Left ventricle myocardium superior (tissue), 1 donor: ENCODE measurements around the gene GINS2. TPM values are rescaled to one million over a fixed set of nuclear protein-coding genes. Genes with fewer than 3 reads are reported as not detected.

Source experiments
- ATAC-seq: fragments of 200-7000 bp; cut with Tn5 transposase; one replicate; pipeline ENCODE4 v1.9.1; 2020; ENCODE audit warnings: mild to moderate bottlenecking, moderate library complexity
- DNase-seq: peaks from one replicate; pipeline ENCODE4 v3.0.0-alpha.2; 2020
- intact Hi-C: fragments of 100-400 bp; cut with micrococcal nuclease; formaldehyde crosslinking; loops from one replicate; pipeline ENCODE4 v1.11.0; 2022
- total RNA-seq: library from RNA; stranded (reverse); fragmentation: NEBNext Ultra II Directional; extraction: Animal tissue kit (Norgen Biotek cat#: 25700); gene quantifications from one replicate; pipeline ENCODE4 v1.2.1, GENCODE V29; 2021
- donor health status: DM: no; HTN: yes; CAD: no; lungs with severe emphysema.

The GINS2 gene
- total RNA-seq, 1 donor from 2014 or later, result 0.42 TPM

DNA sequence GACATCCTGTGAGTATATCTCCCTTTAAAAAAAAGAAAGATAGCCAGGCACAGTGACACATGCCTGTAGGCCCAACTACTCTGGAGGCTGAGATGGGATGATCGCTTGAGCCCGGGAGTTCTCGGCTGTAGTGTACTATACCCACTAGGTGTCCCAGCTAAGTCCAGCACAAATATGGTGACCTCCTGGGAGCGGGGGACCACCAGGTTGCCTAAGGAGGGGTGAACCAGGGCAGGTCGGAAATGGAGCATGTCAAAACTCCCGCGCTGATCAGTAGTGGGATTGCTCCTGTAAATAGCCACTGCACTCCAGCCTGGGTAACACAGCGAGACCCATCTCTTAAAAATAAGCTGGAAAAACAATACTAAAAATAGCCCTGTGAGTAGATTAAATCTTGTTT is 29.4 kb downstream of the GINS2 start:
- DNase-seq (no peak), ATAC-seq (peak; percentile 25)
- intact Hi-C loops, result no loop called here

- DNase-seq (no peak), ATAC-seq (no peak)
- intact Hi-C loops, result no loop called here
Observed at GRCh38 chr16:85658504-85659326, 30.0 kb downstream of the GINS2 start.

DNA sequence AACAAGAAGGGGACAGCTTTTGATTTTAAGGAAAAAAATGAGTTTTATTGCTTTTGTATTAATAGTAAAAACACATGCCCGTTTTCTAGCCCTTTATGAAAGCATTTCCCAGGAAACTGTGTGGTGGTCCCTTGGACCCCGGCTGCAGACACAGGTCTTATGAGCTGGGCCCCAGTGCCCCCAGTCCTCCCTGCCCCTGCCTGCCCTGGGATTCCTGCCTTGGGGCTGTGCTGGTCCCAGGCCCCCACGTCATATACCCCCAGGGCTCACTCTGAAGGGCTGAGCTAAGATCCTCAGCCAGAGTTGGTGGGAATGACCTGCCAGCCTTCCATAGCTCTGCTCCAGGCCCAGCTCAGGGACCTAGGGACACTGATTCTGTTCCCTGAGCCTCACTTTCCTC is 30.8 kb downstream of the GINS2 start:
- intact Hi-C loops, result no loop called here
- DNase-seq (no peak), ATAC-seq (no peak)

- intact Hi-C loops, result no loop called here
- no peak for ATAC-seq
- DNase-seq, result peak; percentile 17
Observed at GRCh38 chr16:85657267-85657650, 31.5 kb downstream of the GINS2 start.

- intact Hi-C loops, result no loop called here
- ATAC-seq (no peak), DNase-seq (peak; percentile 15)
Observed at GRCh38 chr16:85656351-85657266, 32.1 kb downstream of the GINS2 start.

DNA sequence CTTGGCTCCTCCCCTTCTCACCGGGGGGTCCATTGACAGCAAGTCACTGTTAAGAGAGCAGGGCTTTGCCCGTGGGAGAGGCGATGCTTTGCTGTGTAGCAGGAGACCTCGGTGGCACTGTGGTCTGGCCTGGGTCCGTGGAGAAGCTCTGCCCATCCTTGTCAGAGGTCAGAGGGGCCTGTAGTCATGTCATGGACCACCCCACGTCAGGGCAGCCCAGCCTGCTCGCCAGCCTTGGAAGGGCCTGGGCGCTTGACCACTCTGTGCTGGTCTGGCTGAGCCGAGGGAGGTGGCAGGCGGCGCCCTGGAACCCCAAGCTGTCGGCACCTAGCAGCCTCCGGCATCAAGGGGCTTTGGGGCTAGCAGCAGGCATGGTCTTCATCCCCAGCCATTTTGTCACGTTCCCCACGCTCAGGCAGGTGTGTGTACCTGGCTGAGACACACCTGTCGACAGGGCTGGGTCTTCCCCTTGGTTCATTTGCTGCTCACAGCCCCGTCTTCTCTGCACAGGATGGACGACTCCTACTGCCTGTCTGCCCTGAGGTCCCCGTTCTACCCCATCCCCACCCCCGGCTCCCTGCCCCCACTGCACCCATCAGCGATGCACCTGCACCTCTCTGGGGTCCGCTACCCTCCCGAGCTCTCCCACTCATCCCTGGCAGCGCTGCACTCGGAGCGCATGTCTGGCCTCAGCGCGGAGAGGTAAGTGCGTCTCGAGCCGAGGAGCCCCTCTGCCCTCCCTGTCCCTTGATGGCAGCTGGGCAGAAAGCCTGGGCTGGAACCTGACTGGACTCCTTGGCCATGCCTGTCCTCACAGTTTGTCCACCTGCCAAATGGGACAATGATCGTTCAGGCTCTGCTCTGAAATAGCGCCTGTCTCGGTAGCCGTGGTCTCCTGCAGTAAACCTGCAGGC is 33.3 kb downstream of the GINS2 start:
- intact Hi-C loops, result no loop called here
- DNase-seq (peak; percentile 26), ATAC-seq (no peak)

DNA sequence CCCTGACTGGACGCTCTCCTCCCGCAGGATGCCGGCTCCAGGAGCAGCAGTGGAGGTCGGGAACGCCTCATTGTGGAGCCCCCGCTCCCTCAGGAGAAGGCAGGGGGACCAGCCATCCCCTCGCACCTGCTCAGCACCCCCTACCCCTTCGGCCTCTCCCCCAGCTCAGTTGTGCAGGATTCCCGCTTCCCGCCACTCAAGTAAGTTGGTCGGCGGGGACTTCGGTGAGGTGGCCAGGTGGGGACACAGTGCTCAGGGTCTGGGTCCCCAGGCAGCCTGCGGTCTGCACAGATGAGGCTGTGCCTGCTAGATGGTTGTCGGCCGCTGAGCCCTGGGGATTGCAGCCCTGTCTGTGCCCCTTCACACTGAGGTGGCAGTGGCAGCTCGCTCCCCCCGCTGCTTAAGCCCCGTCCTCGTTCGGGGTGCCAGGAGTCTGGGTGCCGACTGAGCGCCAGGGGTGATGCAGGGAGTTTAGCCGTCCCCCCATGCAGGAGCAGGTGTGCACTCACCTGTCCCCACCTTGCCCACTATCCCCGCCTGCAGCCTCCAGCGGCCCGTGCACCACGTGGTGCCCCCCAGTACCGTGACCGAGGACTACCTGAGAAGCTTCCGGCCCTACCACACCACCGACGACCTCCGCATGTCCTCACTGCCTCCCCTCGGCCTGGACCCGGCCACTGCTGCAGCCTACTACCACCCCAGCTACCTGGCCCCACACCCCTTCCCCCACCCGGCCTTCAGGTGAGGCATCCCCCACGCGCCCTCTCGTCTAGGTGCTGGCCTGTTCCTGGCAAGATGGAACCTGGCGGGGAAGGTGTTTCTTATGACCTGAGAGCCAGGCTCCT is 34.3 kb downstream of the GINS2 start:
- intact Hi-C loops, result no loop called here
- ATAC-seq, result no peak
- peak; percentile 26 for DNase-seq

- intact Hi-C loops, result no loop called here
- peak; percentile 32 for DNase-seq
- no peak for ATAC-seq
Observed at GRCh38 chr16:85653290-85653891, 35.4 kb downstream of the GINS2 start.

DNA sequence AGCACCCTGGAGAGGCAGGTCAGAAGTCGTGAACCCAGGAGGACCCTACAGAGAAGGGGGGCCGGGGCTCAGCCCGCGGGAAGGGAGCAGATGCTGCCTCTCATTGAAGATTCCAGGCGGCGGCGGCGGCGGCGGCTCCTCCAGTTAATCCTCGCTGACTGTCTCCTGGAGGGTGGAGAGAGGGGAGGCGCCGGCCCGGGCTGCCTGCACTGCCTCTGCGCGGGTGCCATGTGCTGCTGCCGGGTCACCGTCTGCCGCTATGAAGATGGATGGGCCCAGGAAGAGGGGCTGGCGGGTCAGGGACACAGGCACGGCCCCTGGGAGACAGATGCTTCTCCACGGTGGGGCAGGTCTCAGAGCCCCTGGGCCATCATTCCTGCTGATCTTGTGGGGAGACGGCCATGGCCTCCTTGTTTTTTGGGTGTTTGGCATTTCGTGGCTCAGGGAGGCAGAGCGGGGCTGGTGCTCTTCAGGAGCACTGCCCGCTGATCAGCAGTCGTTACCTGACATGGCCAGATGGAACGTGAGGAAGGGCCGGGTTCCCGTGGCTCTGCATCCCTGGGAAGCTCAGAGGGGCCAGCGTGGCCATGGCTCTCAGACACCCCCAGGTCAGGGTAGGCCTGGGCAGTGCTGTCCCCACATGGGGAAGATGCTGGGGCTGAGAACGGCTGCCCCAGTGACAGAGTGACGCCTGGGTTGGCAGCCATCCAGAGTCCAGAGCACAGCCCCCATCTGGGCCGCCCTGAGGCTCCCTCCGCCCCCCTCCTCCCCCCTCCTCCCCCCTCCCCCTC is 36.1 kb downstream of the GINS2 start:
- DNase-seq, result peak; percentile 74
- intact Hi-C loops, result no loop called here
- ATAC-seq, result peak; percentile 65

- DNase-seq, result peak; percentile 34
- intact Hi-C loops, result no loop called here
- ATAC-seq, result peak; percentile 14
Observed at GRCh38 chr16:85651629-85652430, 36.9 kb downstream of the GINS2 start.

- intact Hi-C loops, result no loop called here
- DNase-seq, result peak; percentile 78
- ATAC-seq, result peak; percentile 30
Observed at GRCh38 chr16:85650844-85651628, 37.7 kb downstream of the GINS2 start.

- intact Hi-C loops, result no loop called here
- DNase-seq (peak; percentile 35), ATAC-seq (no peak)
Observed at GRCh38 chr16:85650135-85650843, 38.5 kb downstream of the GINS2 start.

DNA sequence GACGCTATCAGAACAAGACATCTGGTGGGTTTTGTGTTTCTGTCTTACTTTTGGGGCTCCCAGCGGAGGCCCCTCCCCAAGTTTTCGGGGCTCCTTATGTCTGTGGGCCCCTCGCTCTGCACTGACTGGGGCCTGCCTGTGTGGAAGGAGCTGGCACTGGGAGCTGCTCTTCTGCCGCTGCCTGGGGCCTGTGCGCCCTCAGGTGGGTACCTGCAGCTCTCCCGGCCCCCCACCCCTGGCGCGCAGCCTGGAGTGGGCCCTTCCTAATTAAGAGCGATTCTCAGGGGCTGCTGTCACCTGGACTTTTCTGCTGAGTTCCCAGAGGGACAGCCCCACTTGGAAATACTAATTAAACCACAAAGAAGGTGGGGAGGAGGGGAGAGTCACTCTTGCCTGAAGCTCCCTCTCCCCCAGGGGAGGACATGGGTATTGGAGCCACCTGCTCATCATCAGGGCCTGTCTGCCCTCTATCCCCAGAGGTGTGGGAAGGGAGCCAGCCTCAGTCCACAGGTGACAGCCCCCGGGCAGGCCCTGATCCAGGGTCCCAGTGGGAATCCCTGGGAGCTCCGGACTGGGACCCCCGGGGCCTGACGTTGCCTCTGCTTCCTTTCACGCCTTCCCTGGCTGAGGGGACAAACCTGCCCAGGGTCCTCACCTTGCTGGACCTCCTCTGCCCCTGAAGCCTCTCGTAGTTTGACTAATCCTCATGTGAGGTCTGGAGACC is 39.2 kb downstream of the GINS2 start:
- DNase-seq, result no peak
- ATAC-seq, result no peak
- intact Hi-C loops, result no loop called here

DNA sequence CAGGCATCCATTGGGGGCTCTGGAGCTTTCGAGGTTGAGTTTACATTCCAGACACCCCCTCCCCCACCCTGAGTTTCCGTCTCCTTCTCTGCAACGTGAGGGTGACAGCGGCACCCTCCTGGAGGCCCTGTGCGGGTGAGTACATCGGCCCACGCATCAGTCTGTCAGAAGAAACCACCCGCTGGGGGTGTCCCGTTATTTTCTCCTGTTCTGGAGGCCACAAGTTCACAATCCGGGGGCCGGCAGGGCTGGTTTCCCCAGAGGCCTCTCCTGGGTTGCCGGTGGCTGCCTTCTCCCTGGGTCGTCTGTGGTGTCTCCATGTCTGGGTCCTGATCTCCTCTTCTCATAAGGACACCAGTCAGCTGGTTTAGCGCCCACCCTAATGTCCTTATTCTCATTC is 39.9 kb downstream of the GINS2 start:
- DNase-seq, result no peak
- ATAC-seq, result no peak

More for the DNA sequence above, 39.9 kb downstream of the GINS2 start:
- intact Hi-C loops, result no loop called here
